Measurements from ENCODE around the gene TUFT1. TPM values are rescaled to one million over a fixed set of nuclear protein-coding genes. Genes with fewer than 3 reads are reported as not detected.

Gene TUFT1
- total and polyA plus RNA-seq, 8 donors = 5.6 to 16.8 (median 8.6) TPM

GRCh38 chr1:151541752-151542151, 1.6 kb downstream of the TUFT1 start:
- ATAC-seq (no peak), DNase-seq (no peak)
- Histone ChIP-seq H3K36me3 (no peaks in the 10 kb centered on the region), H3K4me1 (peaks cover 5 to 21% of the 10 kb centered on the region in 2 donors), H3K4me3 (peak overlapping the region in 1 of 2 donors; percentile 70), H3K9me3 (no peaks in the 10 kb centered on the region), H3K27me3 (peaks cover 0 to 11% of the 10 kb centered on the region in 2 donors), H3K27ac (no peak overlapping the region)
- TF ChIP-seq CTCF (IDR thresholded peaks at IDR 0.05) = no peak
- intact Hi-C loops (cut with DNase I) = no loop called here

DNA sequence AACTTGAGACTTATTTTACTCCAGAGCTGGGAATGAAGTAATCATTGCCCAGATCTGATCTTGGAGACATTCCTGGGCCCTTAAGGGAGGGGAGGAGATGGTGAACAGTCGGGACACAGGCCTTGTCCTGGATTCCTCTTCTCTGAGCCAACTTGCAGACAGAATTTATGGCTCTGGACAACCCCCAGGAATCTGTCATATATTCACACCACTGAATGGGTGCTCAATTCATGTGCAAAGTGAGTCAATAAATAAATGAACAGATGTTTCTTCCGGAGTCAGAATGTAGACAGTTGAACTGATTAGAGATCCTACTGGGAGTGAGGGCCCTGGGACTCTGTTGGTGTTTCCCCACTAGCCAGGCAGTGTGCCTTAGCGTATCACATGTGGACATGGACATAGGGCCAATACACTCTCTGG, 2.6 kb downstream of the TUFT1 start:
- intact Hi-C loops (cut with DNase I) = no loop called here
- Histone ChIP-seq H3K4me3 (no peak overlapping the region), H3K27ac (no peak overlapping the region), H3K4me1 (peaks cover 8 to 31% of the 10 kb centered on the region in 2 donors), H3K27me3 (peaks cover 0 to 11% of the 10 kb centered on the region in 2 donors), H3K9me3 (no peaks in the 10 kb centered on the region), H3K36me3 (no peaks in the 10 kb centered on the region)
- ATAC-seq = no peak
- no peak for DNase-seq
- no peak for TF ChIP-seq CTCF (IDR thresholded peaks at IDR 0.05)

- H3K4me1 ChIP-seq = peaks cover 6 to 23% of the 10 kb centered on the region in 2 donors
- intact Hi-C loops (cut with DNase I) = no loop called here
- no peak overlapping the region for H3K27ac ChIP-seq
- DNase-seq (no peak), ATAC-seq (no peak)
- no peak for TF ChIP-seq CTCF (IDR thresholded peaks at IDR 0.05)
- no peaks in the 10 kb centered on the region for H3K36me3 ChIP-seq
- H3K9me3 ChIP-seq = no peaks in the 10 kb centered on the region
- H3K4me3 ChIP-seq = no peak overlapping the region
- peaks cover 0 to 11% of the 10 kb centered on the region in 2 donors for H3K27me3 ChIP-seq
These were observed 5.4 kb downstream of the TUFT1 start for GRCh38 chr1:151545542-151545941.

- TF ChIP-seq CTCF (IDR thresholded peaks at IDR 0.05) = no peak
- intact Hi-C loops (cut with DNase I) = no loop called here
- H3K27ac ChIP-seq = peak overlapping the region in 1 of 2 donors; percentile 24
- H3K36me3 ChIP-seq = no peaks in the 10 kb centered on the region
- DNase-seq (no peak), ATAC-seq (no peak)
- no peaks in the 10 kb centered on the region for H3K9me3 ChIP-seq
- peaks cover 0 to 7% of the 10 kb centered on the region in 2 donors for H3K27me3 ChIP-seq
- no peak overlapping the region for H3K4me3 ChIP-seq
- peaks cover 6 to 16% of the 10 kb centered on the region in 2 donors for H3K4me1 ChIP-seq
These were observed 6.2 kb downstream of the TUFT1 start for GRCh38 chr1:151546011-151546925.

GRCh38 chr1:151547119-151547899, 7.2 kb downstream of the TUFT1 start:
- Histone ChIP-seq H3K27me3 (no peaks in the 10 kb centered on the region), H3K9me3 (no peaks in the 10 kb centered on the region), H3K36me3 (no peaks in the 10 kb centered on the region), H3K4me3 (no peak overlapping the region), H3K27ac (peak overlapping the region in 1 of 2 donors; percentile 24), H3K4me1 (peaks cover 6 to 12% of the 10 kb centered on the region in 2 donors)
- DNase-seq (peak in 3 of 4 donors; percentile 28 to 64 (median 59)), ATAC-seq (peak; percentile 88)
- intact Hi-C loops (cut with DNase I) = no loop called here
- TF ChIP-seq CTCF (IDR thresholded peaks at IDR 0.05) = no peak

Measured in left lung (tissue), 10 donors.